ENCODE results near the gene HEXD. TPM values are rescaled to one million over a fixed set of nuclear protein-coding genes. Genes with fewer than 3 reads are reported as not detected.

The HEXD gene
- total RNA-seq, 2 experiments from 2014 or later: 87.9 to 93.2 TPM

- Histone ChIP-seq H3K36me3 (ENCODE audit: insufficient read depth, low read length) (peaks cover 86% of the 10 kb centered on the region), H3K4me3 (ENCODE audit: low read depth, low read length, poor library complexity, severe bottlenecking) (no peak overlapping the region), H3K79me2 (ENCODE audit: insufficient read depth, low read depth, low read length) (no peaks in the 10 kb centered on the region), H3K4me1 (ENCODE audit: insufficient read depth, low read length, poor library complexity, severe bottlenecking) (no peaks in the 10 kb centered on the region), H3K4me2 (ENCODE audit: low read length) (no peak overlapping the region), H2AFZ (ENCODE audit: low read length) (no peak overlapping the region), H4K20me1 (ENCODE audit: insufficient read depth, low read length) (no peaks in the 10 kb centered on the region), H3K9me3 (ENCODE audit: low read length) (no peaks in the 10 kb centered on the region), H3K9me2 (ENCODE audit: insufficient read depth, low read length) (no peaks in the 10 kb centered on the region), H3K27ac (ENCODE audit: low read depth, low read length, poor library complexity, severe bottlenecking) (no peak overlapping the region)
- ChIA-PET POLR2A (no interaction called here), CTCF (ENCODE audit: unreplicated experiment) (no interaction called here)
- intact Hi-C loops (cut with micrococcal nuclease; ENCODE audit: unreplicated experiment): no loop called here
- TF ChIP-seq EZH2phosphoT487 (IDR thresholded peaks at IDR 0.05; ENCODE audit: borderline replicate concordance, low read depth, low read length): no peak
- DNase-seq (ENCODE audit: low spot score): no peak
- no TSS peak for BruUV-seq (replicated peaks)
These were observed 21.8 kb downstream of the HEXD start for GRCh38 chr17:82439829-82440365.

- POLR2A ChIA-PET: interaction anchor here (0.6 kb wide), 1 partner anchor 88 kb away, joined by 3 read pairs; no protein-coding TSS in a partner anchor
- Histone ChIP-seq H3K27ac (ENCODE audit: low read depth, low read length, poor library complexity, severe bottlenecking) (peak overlapping the region; percentile 48), H3K4me2 (ENCODE audit: low read length) (no peak overlapping the region), H3K36me3 (ENCODE audit: insufficient read depth, low read length) (peaks cover 90% of the 10 kb centered on the region), H3K79me2 (ENCODE audit: insufficient read depth, low read depth, low read length) (peaks cover 3% of the 10 kb centered on the region; the same call in 1 of the 2 replicates), H3K9me2 (ENCODE audit: insufficient read depth, low read length) (no peaks in the 10 kb centered on the region), H3K4me3 (ENCODE audit: low read depth, low read length, poor library complexity, severe bottlenecking) (no peak overlapping the region), H4K20me1 (ENCODE audit: insufficient read depth, low read length) (no peaks in the 10 kb centered on the region), H3K4me1 (ENCODE audit: insufficient read depth, low read length, poor library complexity, severe bottlenecking) (no peaks in the 10 kb centered on the region), H2AFZ (ENCODE audit: low read length) (no peak overlapping the region), H3K9me3 (ENCODE audit: low read length) (no peaks in the 10 kb centered on the region)
- DNase-seq (ENCODE audit: low spot score): peak; percentile 25
- intact Hi-C loops (cut with micrococcal nuclease; ENCODE audit: unreplicated experiment): no loop called here
- TF ChIP-seq EZH2phosphoT487 (IDR thresholded peaks at IDR 0.05; ENCODE audit: borderline replicate concordance, low read depth, low read length): no peak
- TF ChIP-seq CTCF (conservative IDR thresholded peaks at IDR 0.05; ENCODE audit: low read length): no peak
- CTCF ChIA-PET (ENCODE audit: unreplicated experiment): no interaction called here
- BruUV-seq (replicated peaks): no TSS peak
These were observed 22.4 kb downstream of the HEXD start for GRCh38 chr17:82440469-82440981.

GRCh38 chr17:82440991-82441627, 23.0 kb downstream of the HEXD start:
- H3K9me3 ChIP-seq (ENCODE audit: low read length): no peaks in the 10 kb centered on the region
- intact Hi-C loops (cut with micrococcal nuclease; ENCODE audit: unreplicated experiment): no loop called here
- peaks cover under 1% of the 10 kb centered on the region for H3K4me1 ChIP-seq (ENCODE audit: insufficient read depth, low read length, poor library complexity, severe bottlenecking)
- ChIA-PET POLR2A (interaction anchor here (0.6 kb wide), 1 partner anchor 88 kb away, joined by 3 read pairs; no protein-coding TSS in a partner anchor), CTCF (ENCODE audit: unreplicated experiment) (no interaction called here)
- peaks cover 9% of the 10 kb centered on the region; the same call in 1 of the 2 replicates for H3K79me2 ChIP-seq (ENCODE audit: insufficient read depth, low read depth, low read length)
- H3K4me3 ChIP-seq (ENCODE audit: low read depth, low read length, poor library complexity, severe bottlenecking): no peak overlapping the region
- H3K36me3 ChIP-seq (ENCODE audit: insufficient read depth, low read length): peaks cover 90% of the 10 kb centered on the region
- peak; percentile 36 for DNase-seq (ENCODE audit: low spot score)
- no peak overlapping the region for H3K4me2 ChIP-seq (ENCODE audit: low read length)
- H3K27ac ChIP-seq (ENCODE audit: low read depth, low read length, poor library complexity, severe bottlenecking): peak overlapping the region; percentile 48
- H2AFZ ChIP-seq (ENCODE audit: low read length): no peak overlapping the region
- no peak for TF ChIP-seq CTCF (conservative IDR thresholded peaks at IDR 0.05; ENCODE audit: low read length)
- no peaks in the 10 kb centered on the region for H3K9me2 ChIP-seq (ENCODE audit: insufficient read depth, low read length)
- no TSS peak for BruUV-seq (replicated peaks)
- H4K20me1 ChIP-seq (ENCODE audit: insufficient read depth, low read length): peaks cover 3% of the 10 kb centered on the region; the same call in 1 of the 2 replicates
